T-cell (primary cell): ENCODE results near the gene BGN. TPM values are rescaled to one million over a fixed set of nuclear protein-coding genes. Genes with fewer than 3 reads are reported as not detected.
A peak's percentile ranks its signal among the peaks of the same experiment; 100 is the strongest.

Experiments used
- ATAC-seq, 4 experiments: fragments of 200-7000 bp in 3 of 4; fragments of 150-1000 bp in 1 of 4; cut with Tn5 transposase; replicated peaks in 1 of 4; 1 replicate in 3 of 4; 2 replicates in 1 of 4; pipeline ENCODE4 v1.10.0; 2021; ENCODE audit warnings: moderate library complexity in 3 of 4, mild to moderate bottlenecking in 2 of 4, moderate number of reproducible peaks in 1 of 4
- CTCF ChIA-PET, 2 donors: fragments of 300-600 bp; sonication (Branson Sonifier 250); formaldehyde crosslinking; loops; one replicate each; lab custom pipeline; 2022; ENCODE audit warnings: antibody characterized with exemption in 2 of 2; lab: Charles Lee
- POLR2A ChIA-PET, 2 donors: fragments of 300-600 bp; sonication (Branson Sonifier 250); formaldehyde crosslinking; loops; one replicate each; lab custom pipeline; 2022; ENCODE audit warnings: antibody characterized with exemption in 2 of 2; lab: Charles Lee
- DNase-seq, 35 experiments: peaks; one replicate each; pipeline versions ENCODE4 v3.0.0 to v3.0.0-alpha.2; 2013 to 2023
- H3K27ac ChIP-seq: one replicate; pipeline ENCODE4 v1.5.1; 2013; ENCODE audit warnings: low read length
- H3K27me3 ChIP-seq, 2 experiments: replicated peaks in 1 of 2; 1 replicate in 1 of 2; 2 replicates in 1 of 2; pipeline versions ENCODE4 v1.6.1 to v1.7.0; 2013; ENCODE audit warnings: low read length in 1 of 2, mixed read lengths in 1 of 2; ENCODE audit not compliant: control insufficient read depth in 2 of 2, insufficient read depth in 2 of 2; ENCODE audit errors: extremely low read depth in 1 of 2
- H3K36me3 ChIP-seq, 2 donors: 1 replicate in 1 of 2; 2 replicates in 1 of 2; pipeline versions ENCODE4 v1.6.1 to v1.7.0; 2013; ENCODE audit warnings: low read length in 1 of 2; ENCODE audit not compliant: control insufficient read depth in 2 of 2, insufficient read depth in 1 of 2; ENCODE audit errors: extremely low read depth in 1 of 2
- H3K4me1 ChIP-seq, 2 experiments: 1 replicate in 1 of 2; 2 replicates in 1 of 2; pipeline versions ENCODE4 v1.6.1 to v1.7.0; 2013; ENCODE audit warnings: low read length in 2 of 2, mixed read lengths in 1 of 2; ENCODE audit not compliant: insufficient read depth in 2 of 2, control insufficient read depth in 1 of 2; ENCODE audit errors: extremely low read depth in 1 of 2
- H3K4me3 ChIP-seq, 2 donors: 1 replicate in 1 of 2; 2 replicates in 1 of 2; pipeline versions ENCODE4 v1.5.1 to v1.7.0; 2013; ENCODE audit warnings: mild to moderate bottlenecking in 2 of 2, low read length in 1 of 2, moderate library complexity in 1 of 2; ENCODE audit not compliant: control insufficient read depth in 1 of 2; ENCODE audit errors: extremely low read depth in 1 of 2
- H3K9me3 ChIP-seq: 2 replicates; pipeline ENCODE4 v1.7.0; 2013
- H3K27ac Mint-ChIP-seq, 2 donors: one replicate each; pipeline ENCODE4 v1.8.0; 2020 to 2021; ENCODE audit warnings: mild to moderate bottlenecking in 2 of 2, mixed read lengths in 2 of 2
- H3K27me3 Mint-ChIP-seq, 2 donors: one replicate each; pipeline ENCODE4 v1.8.0; 2021 to 2022; ENCODE audit warnings: mixed read lengths in 2 of 2
- H3K36me3 Mint-ChIP-seq: one replicate; pipeline ENCODE4 v1.8.0; 2021; ENCODE audit warnings: mixed read lengths
- H3K4me1 Mint-ChIP-seq, 3 donors: one replicate each; pipeline ENCODE4 v1.8.0; 2020 to 2022; ENCODE audit warnings: mixed read lengths in 3 of 3, mild to moderate bottlenecking in 1 of 3
- H3K4me3 Mint-ChIP-seq, 3 donors: one replicate each; pipeline ENCODE4 v1.8.0; 2020 to 2022; ENCODE audit warnings: mild to moderate bottlenecking in 3 of 3, mixed read lengths in 3 of 3, moderate library complexity in 3 of 3
- H3K9me3 Mint-ChIP-seq, 3 donors: one replicate each; pipeline ENCODE4 v1.8.0; 2020 to 2022; ENCODE audit warnings: mixed read lengths in 3 of 3
- WGBS: methylation state at CpG from one replicate; pipeline ENCODE4 v1.1.5; 2013; ENCODE audit warnings: missing lambda C conversion rate; ENCODE audit not compliant: insufficient coverage; 5-methylcytosine and 5-hydroxymethylcytosine counted together
- total RNA-seq, 35 experiments: library from RNA in 6 of 35; stranded (reverse) in 6 of 35; fragments of 120-200 nt in 1 of 35; gene quantifications; one replicate each; pipeline versions ENCODE4 v1.2.1 to v1.2.4 and lab custom pipeline; 2013 to 2026

The BGN gene
- total RNA-seq, 5 donors from 2014 or later (not counting 1 experiment from before 2014, with no cell fraction given), result 0.25 to 0.70 (median 0.30) TPM; not detected in 2

DNA sequence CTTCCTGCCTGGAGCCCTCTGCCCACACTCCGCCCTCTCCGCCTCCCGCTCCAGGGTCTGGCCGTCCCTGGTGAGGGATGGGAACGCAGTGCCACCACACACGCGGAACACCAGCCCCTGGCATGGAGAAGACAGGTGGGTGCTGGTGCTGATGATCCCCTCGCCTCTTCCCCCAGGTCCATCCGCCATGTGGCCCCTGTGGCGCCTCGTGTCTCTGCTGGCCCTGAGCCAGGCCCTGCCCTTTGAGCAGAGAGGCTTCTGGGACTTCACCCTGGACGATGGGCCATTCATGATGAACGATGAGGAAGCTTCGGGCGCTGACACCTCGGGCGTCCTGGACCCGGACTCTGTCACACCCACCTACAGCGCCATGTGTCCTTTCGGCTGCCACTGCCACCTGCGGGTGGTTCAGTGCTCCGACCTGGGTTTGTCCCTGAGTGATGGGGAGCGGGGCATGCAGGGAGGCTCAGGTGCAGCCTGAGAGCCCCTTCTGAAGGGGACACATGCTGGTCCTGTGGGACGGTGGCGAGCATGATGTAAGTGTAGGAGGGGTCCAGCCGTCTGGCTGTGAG, 9.8 kb downstream of the BGN start:
- Mint-ChIP-seq H3K36me3 (no peaks in the 10 kb centered on the region), H3K27me3 (no peaks in the 10 kb centered on the region), H3K4me3 (no peak overlapping the region), H3K27ac (no peak overlapping the region), H3K9me3 (no peaks in the 10 kb centered on the region), H3K4me1 (peaks cover 5 to 12% (median 5%) of the 10 kb centered on the region in 3 donors)
- ChIA-PET CTCF (no interaction called here), POLR2A (no interaction called here)
- peaks cover 0 to 8% of the 10 kb centered on the region in 2 experiments for H3K27me3 ChIP-seq
- H3K27ac ChIP-seq, result no peak overlapping the region
- WGBS, result 84% methylated on average over 10 of the region's 26 CpGs
- H3K36me3 ChIP-seq, result no peaks in the 10 kb centered on the region
- no peaks in the 10 kb centered on the region for H3K9me3 ChIP-seq
- ATAC-seq, result no peak
- H3K4me3 ChIP-seq, result no peak overlapping the region
- peaks cover 0 to 10% of the 10 kb centered on the region in 2 experiments for H3K4me1 ChIP-seq
- DNase-seq, result no peak

DNA sequence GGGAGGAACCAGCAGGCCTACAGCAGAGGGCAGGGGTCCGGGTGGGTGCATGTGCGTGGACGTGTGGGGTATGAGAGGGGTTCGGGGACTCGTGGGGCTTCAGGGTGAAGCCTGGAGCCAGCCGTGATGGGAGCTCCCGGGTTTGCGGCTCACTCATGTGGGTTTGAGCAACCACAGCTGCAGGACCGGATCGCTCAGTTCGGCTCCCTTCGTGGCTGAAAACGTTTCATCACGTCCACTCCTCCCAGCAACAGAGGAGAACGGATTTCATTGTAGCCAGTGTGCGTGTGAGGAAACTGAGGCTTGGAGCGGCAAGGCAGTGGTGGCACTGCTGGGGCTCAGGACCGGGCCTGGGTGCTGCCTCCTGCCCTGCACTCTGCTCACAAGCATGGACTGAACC, 10.6 kb downstream of the BGN start:
- 85% methylated on average over 6 of the region's 18 CpGs for WGBS
- ChIA-PET CTCF (no interaction called here), POLR2A (no interaction called here)
- H3K4me3 ChIP-seq, result no peak overlapping the region
- H3K9me3 ChIP-seq, result no peaks in the 10 kb centered on the region
- peaks cover 0 to 10% of the 10 kb centered on the region in 2 experiments for H3K4me1 ChIP-seq
- H3K27me3 Mint-ChIP-seq, result no peaks in the 10 kb centered on the region
- no peaks in the 10 kb centered on the region for H3K9me3 Mint-ChIP-seq
- H3K27ac Mint-ChIP-seq, result no peak overlapping the region
- H3K4me3 Mint-ChIP-seq, result no peak overlapping the region
- no peak overlapping the region for H3K27ac ChIP-seq
- ATAC-seq (no peak), DNase-seq (no peak)
- peaks cover 5 to 12% (median 5%) of the 10 kb centered on the region in 3 donors for H3K4me1 Mint-ChIP-seq
- H3K36me3 Mint-ChIP-seq, result no peaks in the 10 kb centered on the region
- no peaks in the 10 kb centered on the region for H3K36me3 ChIP-seq
- H3K27me3 ChIP-seq, result peaks cover 0 to 8% of the 10 kb centered on the region in 2 experiments

DNA sequence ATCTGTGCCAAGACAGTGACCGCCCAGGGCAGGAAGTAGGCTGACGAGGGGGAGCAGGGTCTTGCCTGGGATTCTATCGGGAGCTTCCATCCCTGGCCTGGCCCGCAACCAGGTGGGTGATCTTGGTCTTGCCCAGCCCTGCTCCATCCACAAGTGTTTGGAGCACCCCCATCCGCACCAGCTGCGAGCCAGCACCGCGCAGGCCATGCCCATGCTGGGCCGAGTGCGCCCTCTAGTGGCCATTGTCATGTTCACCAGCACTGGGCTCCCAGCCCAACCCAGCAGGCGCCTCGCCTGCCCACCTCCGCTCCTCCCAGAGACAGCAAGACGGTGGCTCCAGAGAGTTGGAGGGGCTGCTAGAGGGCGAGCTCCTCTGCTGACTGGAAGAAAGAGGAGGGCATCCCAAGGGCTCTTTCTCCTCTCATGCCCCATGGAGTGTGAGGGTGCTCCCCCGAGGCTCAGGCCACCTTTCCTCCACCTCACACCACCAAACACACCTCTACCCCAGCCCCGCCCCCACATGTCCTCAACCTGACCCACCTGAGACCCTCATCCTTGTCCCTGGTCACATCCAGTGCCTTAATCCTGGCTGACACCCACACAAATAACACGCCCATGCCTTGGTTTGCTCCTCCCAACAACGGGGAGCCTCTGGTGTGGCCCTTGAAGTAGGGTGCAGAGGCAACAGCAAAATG, 12.9 kb downstream of the BGN start:
- WGBS, result 5% methylated on average over 7 of the region's 19 CpGs
- CTCF ChIA-PET, result interaction anchor here (0.6 to 2.5 kb wide), 10 partner anchors 35 to 567 kb away, joined by 3 to 8 read pairs (median 4); partner anchors contain the start of gene HAUS7 (in 1 of the 2)

DNA sequence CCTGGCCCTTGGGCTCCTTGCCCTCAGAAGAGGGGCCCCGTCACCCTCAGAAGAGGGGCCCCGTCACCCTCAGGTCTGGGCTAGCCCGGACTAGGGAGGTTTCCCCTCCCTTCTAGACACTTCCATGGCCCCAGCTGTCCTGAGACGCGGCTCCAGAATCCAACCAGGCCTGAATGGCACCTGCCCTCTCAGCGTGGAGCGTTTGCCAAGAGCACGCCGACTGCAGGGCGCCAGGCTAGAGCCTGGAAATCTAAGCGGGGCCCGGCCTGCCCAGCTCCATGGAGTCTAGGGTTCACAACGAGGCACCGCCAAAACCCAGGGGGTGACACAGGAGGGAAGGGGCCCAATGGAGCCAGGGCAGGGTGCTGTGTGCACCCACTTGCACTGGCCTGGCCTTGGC, 14.8 kb downstream of the BGN start:
- Histone ChIP-seq H3K9me3 (no peaks in the 10 kb centered on the region), H3K27me3 (peaks cover 0 to 8% of the 10 kb centered on the region in 2 experiments), H3K4me3 (no peak overlapping the region), H3K36me3 (no peaks in the 10 kb centered on the region), H3K27ac (no peak overlapping the region), H3K4me1 (peaks cover 0 to 10% of the 10 kb centered on the region in 2 experiments)
- ChIA-PET CTCF (interaction anchor here (0.7 kb wide), 2 partner anchors 43 to 90 kb away, joined by 4 read pairs; no protein-coding TSS in a partner anchor), POLR2A (interaction anchor here in 1 of 2 donors (0.6 kb wide), 1 partner anchor 487 kb away, joined by 3 read pairs; no protein-coding TSS in a partner anchor)
- no peak overlapping the region for H3K4me3 Mint-ChIP-seq
- H3K27me3 Mint-ChIP-seq, result no peaks in the 10 kb centered on the region
- no peak overlapping the region for H3K27ac Mint-ChIP-seq
- DNase-seq, result no peak
- H3K4me1 Mint-ChIP-seq, result peaks cover 5 to 12% (median 5%) of the 10 kb centered on the region in 3 donors
- no peaks in the 10 kb centered on the region for H3K36me3 Mint-ChIP-seq
- ATAC-seq, result no peak
- H3K9me3 Mint-ChIP-seq, result no peaks in the 10 kb centered on the region
- 86% methylated on average over 7 of the region's 14 CpGs for WGBS

More for the DNA sequence above, 12.9 kb downstream of the BGN start:
- Histone ChIP-seq H3K4me3 (no peak overlapping the region), H3K27me3 (peaks cover 0 to 8% of the 10 kb centered on the region in 2 experiments), H3K27ac (no peak overlapping the region), H3K4me1 (peaks cover 0 to 10% of the 10 kb centered on the region in 2 experiments), H3K36me3 (no peaks in the 10 kb centered on the region), H3K9me3 (no peaks in the 10 kb centered on the region)
- H3K27ac Mint-ChIP-seq, result no peak overlapping the region
- POLR2A ChIA-PET, result no interaction called here
- peak; percentile 96 to 100 (median 99) for ATAC-seq
- DNase-seq, result peak; percentile 52 to 88 (median 77)
- H3K4me3 Mint-ChIP-seq, result no peak overlapping the region
- H3K36me3 Mint-ChIP-seq, result no peaks in the 10 kb centered on the region
- no peaks in the 10 kb centered on the region for H3K9me3 Mint-ChIP-seq
- no peaks in the 10 kb centered on the region for H3K27me3 Mint-ChIP-seq
- H3K4me1 Mint-ChIP-seq, result peaks cover 5 to 12% (median 5%) of the 10 kb centered on the region in 3 donors

DNA sequence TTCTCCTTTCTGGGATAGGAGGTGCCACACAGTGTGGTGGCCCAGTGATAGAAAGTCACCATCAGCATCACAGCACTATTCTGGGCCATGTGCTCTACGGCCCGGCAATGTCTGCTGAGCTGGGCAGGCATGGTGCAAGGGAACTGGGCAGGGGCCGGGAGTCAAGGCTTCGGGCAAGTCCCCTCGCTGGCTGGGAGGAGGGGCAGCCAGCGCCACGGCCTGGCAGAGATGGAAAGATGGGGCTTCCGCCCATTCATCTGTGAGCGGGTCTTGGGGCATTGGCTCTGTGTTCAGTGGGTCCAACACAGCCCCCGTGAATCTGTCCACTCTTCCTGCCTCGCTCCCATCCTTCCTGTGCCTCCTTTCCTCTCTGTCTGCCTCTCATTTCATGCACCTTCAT, 15.6 kb downstream of the BGN start:
- H3K4me1 ChIP-seq, result peaks cover 0 to 10% of the 10 kb centered on the region in 2 experiments
- no peak overlapping the region for H3K4me3 ChIP-seq
- H3K4me1 Mint-ChIP-seq, result peaks cover 5 to 12% (median 5%) of the 10 kb centered on the region in 3 donors
- no peak overlapping the region for H3K27ac Mint-ChIP-seq
- H3K27me3 ChIP-seq, result peaks cover 0 to 8% of the 10 kb centered on the region in 2 experiments
- POLR2A ChIA-PET, result no interaction called here
- H3K9me3 Mint-ChIP-seq, result no peaks in the 10 kb centered on the region
- no peaks in the 10 kb centered on the region for H3K9me3 ChIP-seq
- no peak overlapping the region for H3K4me3 Mint-ChIP-seq
- H3K36me3 ChIP-seq, result no peaks in the 10 kb centered on the region
- DNase-seq (no peak), ATAC-seq (no peak)
- CTCF ChIA-PET, result no interaction called here
- H3K36me3 Mint-ChIP-seq, result no peaks in the 10 kb centered on the region
- no peak overlapping the region for H3K27ac ChIP-seq
- no peaks in the 10 kb centered on the region for H3K27me3 Mint-ChIP-seq
- WGBS, result no CpG with 5 or more reads among the region's 11 CpGs

DNA sequence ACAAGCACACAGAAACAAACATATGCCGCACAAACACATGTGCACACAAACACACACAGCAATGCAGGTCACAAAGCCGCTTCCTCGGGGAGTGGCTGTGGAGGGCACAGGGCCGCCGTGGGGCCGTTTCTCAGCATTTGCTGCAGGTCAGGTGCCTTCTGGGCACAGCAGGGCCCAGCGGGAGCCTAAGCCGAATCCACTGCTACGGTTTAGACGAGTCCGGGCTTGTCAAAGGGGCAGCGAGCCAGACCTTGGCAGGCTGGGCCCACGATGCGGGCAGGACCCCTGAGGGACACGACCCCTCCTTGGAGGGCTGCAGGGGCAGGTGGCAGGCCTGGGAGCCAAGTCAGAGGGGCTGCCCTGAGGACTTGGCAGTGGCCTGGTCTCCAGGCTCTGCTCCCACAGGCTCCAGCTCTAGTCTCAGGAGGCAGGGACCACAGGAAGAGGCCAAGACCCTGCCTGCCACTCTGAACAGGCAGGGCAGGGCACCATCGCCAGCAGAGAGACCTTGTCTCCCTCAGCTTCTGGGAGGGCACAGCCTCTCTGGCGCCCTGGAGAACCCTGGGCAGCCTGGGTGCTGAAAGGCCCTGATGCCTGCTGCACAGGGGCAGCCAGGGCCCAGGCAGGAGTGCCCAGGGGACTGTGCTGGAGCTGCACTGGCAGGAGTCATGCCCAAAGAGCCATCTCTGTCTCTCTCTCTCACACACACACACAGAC, 17.2 kb downstream of the BGN start:
- CTCF ChIA-PET, result no interaction called here

More for the DNA sequence above, 17.2 kb downstream of the BGN start:
- 90% methylated on average over 7 of the region's 17 CpGs for WGBS
- H3K27me3 ChIP-seq, result peaks cover 0 to 15% of the 10 kb centered on the region in 2 experiments
- H3K27me3 Mint-ChIP-seq, result peaks cover 7 to 10% of the 10 kb centered on the region in 2 donors
- H3K36me3 ChIP-seq, result no peaks in the 10 kb centered on the region
- H3K4me1 ChIP-seq, result peaks cover 0 to 10% of the 10 kb centered on the region in 2 experiments
- H3K4me3 Mint-ChIP-seq, result no peak overlapping the region
- H3K27ac Mint-ChIP-seq, result no peak overlapping the region
- H3K27ac ChIP-seq, result no peak overlapping the region
- no peaks in the 10 kb centered on the region for H3K9me3 Mint-ChIP-seq
- no peak for ATAC-seq
- no peaks in the 10 kb centered on the region for H3K9me3 ChIP-seq
- DNase-seq, result no peak
- H3K36me3 Mint-ChIP-seq, result no peaks in the 10 kb centered on the region
- peaks cover 5 to 10% (median 8%) of the 10 kb centered on the region in 3 donors for H3K4me1 Mint-ChIP-seq
- H3K4me3 ChIP-seq, result no peak overlapping the region
- POLR2A ChIA-PET, result no interaction called here
